GM21528 (cell line): ENCODE measurements around the gene TJP2.

ENCODE experiments used
- ATAC-seq: cut with Tn5 transposase; IDR thresholded peaks from one replicate; pipeline ENCODE4 v1.9.1; 2021; ENCODE audit warnings: mild to moderate bottlenecking, moderate library complexity; ENCODE audit not compliant: unreplicated experiment, low FRiP score

The TJP2 gene

GRCh38 chr9:69319324-69320025 lies 145.4 kb downstream of the TJP2 start:
- no peak for ATAC-seq

- ATAC-seq: no peak
Observed at GRCh38 chr9:69322256-69322655, 148.2 kb downstream of the TJP2 start.

- no peak for ATAC-seq
Observed at GRCh38 chr9:69323861-69324260, 149.8 kb downstream of the TJP2 start.
